HEK293T (cell line): Measurements from ENCODE around the gene ADORA2B.
"Not testable (repeated sequence)": the region's sequence is repeated elsewhere in the genome, so short reads cannot be mapped to it uniquely, and the experiment has no call there.

Experiments
- CTCF ChIA-PET: fragments of 350-600 bp; formaldehyde crosslinking; extraction: SDS; loops from one replicate; lab custom pipeline; 2021; ENCODE audit warnings: antibody characterized with exemption, inconsistent platforms; lab: Yijun Ruan, JAX
- POLR2A ChIA-PET: fragments of 350-600 bp; formaldehyde crosslinking; extraction: SDS; loops from one replicate; lab custom pipeline; 2020; ENCODE audit warnings: antibody characterized with exemption, inconsistent platforms; lab: Yijun Ruan, JAX
- DNase-seq: peaks from one replicate; pipeline ENCODE4 v3.0.0; 2012; ENCODE audit warnings: mixed read lengths; ENCODE audit errors: extremely low spot score
- ARNT ChIP-seq: fragments of 450-650 bp; IDR thresholded peaks from 2 replicates; pipeline ENCODE4 v1.6.1; 2017; ENCODE audit warnings: mild to moderate bottlenecking
- BHLHE40 ChIP-seq: fragments of 450-650 bp; IDR thresholded peaks from 2 replicates; pipeline ENCODE4 v1.6.1; 2016; ENCODE audit warnings: mild to moderate bottlenecking, moderate library complexity, borderline replicate concordance
- CTBP1 ChIP-seq: fragments of 450-650 bp; IDR thresholded peaks from 2 replicates; pipeline ENCODE4 v1.6.1; 2016; ENCODE audit warnings: borderline replicate concordance
- ELF4 ChIP-seq: fragments of 450-650 bp; IDR thresholded peaks from 2 replicates; pipeline ENCODE4 v1.6.1; 2017; ENCODE audit warnings: antibody characterized with exemption
- FOXA1 ChIP-seq: fragments of 450-650 bp; IDR thresholded peaks from 2 replicates; pipeline ENCODE4 v1.6.1; 2016; ENCODE audit warnings: mild to moderate bottlenecking
- FOXK2 ChIP-seq: fragments of 450-650 bp; IDR thresholded peaks from 2 replicates; pipeline ENCODE4 v1.6.1; 2016; ENCODE audit warnings: mild to moderate bottlenecking
- FOXM1 ChIP-seq: fragments of 450-650 bp; IDR thresholded peaks from 2 replicates; pipeline ENCODE4 v1.6.1; 2017; ENCODE audit warnings: mild to moderate bottlenecking, borderline replicate concordance
- HDGF ChIP-seq: fragments of 450-650 bp; IDR thresholded peaks from 2 replicates; pipeline ENCODE4 v1.6.1; 2017; ENCODE audit warnings: antibody characterized with exemption, borderline replicate concordance
- L3MBTL2 ChIP-seq: fragments of 450-650 bp; conservative IDR thresholded peaks from 2 replicates; pipeline ENCODE4 v1.6.1; 2016; ENCODE audit warnings: mild to moderate bottlenecking
- LEF1 ChIP-seq: fragments of 450-650 bp; IDR thresholded peaks from 2 replicates; pipeline ENCODE4 v1.6.1; 2017; ENCODE audit warnings: mild to moderate bottlenecking, borderline replicate concordance
- NFRKB ChIP-seq: fragments of 450-650 bp; IDR thresholded peaks from 2 replicates; pipeline ENCODE4 v1.6.1; 2016; ENCODE audit warnings: mild to moderate bottlenecking, moderate library complexity
- SP1 ChIP-seq: fragments of 450-650 bp; IDR thresholded peaks from 2 replicates; pipeline ENCODE4 v1.6.1; 2017
- SUZ12 ChIP-seq: fragments of 450-650 bp; IDR thresholded peaks from 2 replicates; pipeline ENCODE4 v1.6.1; 2016; ENCODE audit warnings: mild to moderate bottlenecking
- TARDBP ChIP-seq: fragments of 450-650 bp; IDR thresholded peaks from 2 replicates; pipeline ENCODE4 v1.6.1; 2016
- ZNF384 ChIP-seq: fragments of 450-650 bp; IDR thresholded peaks from 2 replicates; pipeline ENCODE4 v1.6.1; 2016
- TF ChIP-seq, protein P1 (sequence below): fragments of 450-650 bp; IDR thresholded peaks from 2 replicates; pipeline ENCODE4 v1.6.1; 2016

ADORA2B gene

GRCh38 chr17:15978606-15979005 lies 33.7 kb downstream of the ADORA2B start:
- POLR2A ChIA-PET: no interaction called here
- TF ChIP-seq SUZ12: no peak
- no peak for DNase-seq
- CTCF ChIA-PET: no interaction called here

DNA sequence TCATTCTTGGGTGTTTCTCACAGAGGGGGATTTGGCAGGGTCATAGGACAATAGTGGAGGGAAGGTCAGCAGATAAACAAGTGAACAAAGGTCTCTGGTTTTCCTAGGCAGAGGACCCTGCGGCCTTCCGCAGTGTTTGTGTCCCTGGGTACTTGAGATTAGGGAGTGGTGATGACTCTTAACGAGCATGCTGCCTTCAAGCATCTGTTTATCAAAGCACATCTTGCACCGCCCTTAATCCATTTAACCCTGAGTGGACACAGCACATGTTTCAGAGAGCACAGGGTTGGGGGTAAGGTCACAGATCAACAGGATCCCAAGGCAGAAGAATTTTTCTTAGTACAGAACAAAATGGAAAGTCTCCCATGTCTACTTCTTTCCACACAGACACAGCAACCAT lies 34.1 kb downstream of the ADORA2B start:
- CTCF ChIA-PET: interaction anchor here (0.7 kb wide), 1 partner anchor 88 kb away, joined by 3 read pairs; no protein-coding TSS in a partner anchor
- DNase-seq, POLR2A ChIA-PET: not testable (repeated sequence)

- TF ChIP-seq ARNT: no peak
- no peak for TF ChIP-seq ZNF384
- no peak for TF ChIP-seq FOXA1
- TF ChIP-seq LEF1: no peak
- TF ChIP-seq NFRKB: no peak
- TF ChIP-seq HDGF: no peak
- TF ChIP-seq ELF4: no peak
- no peak for TF ChIP-seq FOXK2
- TF ChIP-seq CTBP1: no peak
- TF ChIP-seq, protein P1, sequence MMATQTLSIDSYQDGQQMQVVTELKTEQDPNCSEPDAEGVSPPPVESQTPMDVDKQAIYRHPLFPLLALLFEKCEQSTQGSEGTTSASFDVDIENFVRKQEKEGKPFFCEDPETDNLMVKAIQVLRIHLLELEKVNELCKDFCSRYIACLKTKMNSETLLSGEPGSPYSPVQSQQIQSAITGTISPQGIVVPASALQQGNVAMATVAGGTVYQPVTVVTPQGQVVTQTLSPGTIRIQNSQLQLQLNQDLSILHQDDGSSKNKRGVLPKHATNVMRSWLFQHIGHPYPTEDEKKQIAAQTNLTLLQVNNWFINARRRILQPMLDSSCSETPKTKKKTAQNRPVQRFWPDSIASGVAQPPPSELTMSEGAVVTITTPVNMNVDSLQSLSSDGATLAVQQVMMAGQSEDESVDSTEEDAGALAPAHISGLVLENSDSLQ: no peak
- TF ChIP-seq L3MBTL2: no peak
- no peak for TF ChIP-seq FOXM1
- no peak for TF ChIP-seq TARDBP
- no peak for TF ChIP-seq SP1
- TF ChIP-seq BHLHE40: no peak
- no peak for TF ChIP-seq SUZ12
- ChIA-PET POLR2A (no interaction called here), CTCF (no interaction called here)
- no peak for DNase-seq
Measured at GRCh38 chr17:15981208-15981607, 36.3 kb downstream of the ADORA2B start.

GRCh38 chr17:15981646-15982580 lies 37.0 kb downstream of the ADORA2B start:
- TF ChIP-seq BHLHE40: no peak
- no peak for TF ChIP-seq FOXA1
- TF ChIP-seq ELF4: no peak
- TF ChIP-seq SP1: no peak
- TF ChIP-seq SUZ12: no peak
- no peak for TF ChIP-seq HDGF
- no peak for TF ChIP-seq ARNT
- no peak for TF ChIP-seq CTBP1
- CTCF ChIA-PET: interaction anchor here (0.8 kb wide), 1 partner anchor 12 kb away, joined by 4 read pairs; no protein-coding TSS in a partner anchor
- POLR2A ChIA-PET: no interaction called here
- no peak for DNase-seq

- POLR2A ChIA-PET: interaction anchor here (0.9 to 4.7 kb wide), 2 partner anchors 9 to 49 kb away, joined by 3 to 74 read pairs; partner anchors contain the start of gene ADORA2B
- no peak for DNase-seq
- TF ChIP-seq FOXM1 (no peak), LEF1 (no peak), FOXA1 (no peak), ELF4 (no peak), CTBP1 (no peak), ZNF384 (no peak), ARNT (no peak), BHLHE40 (no peak), SUZ12 (no peak), SP1 (no peak), FOXK2 (no peak), L3MBTL2 (no peak), TARDBP (no peak), NFRKB (no peak), HDGF (no peak)
- TF ChIP-seq, protein P1: no peak
- CTCF ChIA-PET: interaction anchor here (0.7 to 1.5 kb wide), 2 partner anchors 51 to 80 kb away, joined by 4 to 5 read pairs; partner anchors contain the start of gene ADORA2B
Measured at GRCh38 chr17:15996322-15996721, 51.4 kb downstream of the ADORA2B start.

- ChIA-PET POLR2A (interaction anchor here (1.7 to 4.7 kb wide), 7 partner anchors 8 to 169 kb away, joined by 6 to 74 read pairs (median 14); partner anchors contain the start of gene ADORA2B), CTCF (interaction anchor here (0.7 to 1.9 kb wide), 2 partner anchors 32 to 49 kb away, joined by 3 to 5 read pairs; no protein-coding TSS in a partner anchor)
- no peak for TF ChIP-seq ZNF384
- TF ChIP-seq SP1: no peak
- TF ChIP-seq HDGF: no peak
- no peak for TF ChIP-seq BHLHE40
- TF ChIP-seq SUZ12: no peak
- TF ChIP-seq ARNT: no peak
- TF ChIP-seq, protein P1: no peak
- no peak for TF ChIP-seq FOXA1
- DNase-seq: no peak
Measured at GRCh38 chr17:15998031-15998562, 53.2 kb downstream of the ADORA2B start.
